IMR-90 (cell line): Measurements from ENCODE around the gene CELA2A.

Experiments used
- CTCF ChIP-seq: conservative IDR thresholded peaks from 2 replicates; pipeline ENCODE4 v1.5.1; 2012; ENCODE audit warnings: mild to moderate bottlenecking, low read depth, low read length, improper control_type of control experiment
- MAFK ChIP-seq: IDR thresholded peaks from 2 replicates; pipeline ENCODE4 v1.6.1; 2012; ENCODE audit warnings: low read depth, low read length, improper control_type of control experiment
- RAD21 ChIP-seq: IDR thresholded peaks from 2 replicates; pipeline ENCODE4 v1.6.1; 2012; ENCODE audit warnings: low read length, improper control_type of control experiment
- RFX5 ChIP-seq: IDR thresholded peaks from 2 replicates; pipeline ENCODE4 v1.8.0; 2012; ENCODE audit warnings: low read depth, mild to moderate bottlenecking, low read length, moderate library complexity
- SMC3 ChIP-seq: fragments of 150-350 bp; IDR thresholded peaks from 2 replicates; pipeline ENCODE4 v1.6.1; 2016; ENCODE audit warnings: low read depth, mild to moderate bottlenecking, antibody characterized with exemption, low read length, moderate library complexity

GRCh38 chr1:15513919-15514318 lies 57.4 kb downstream of the CELA2A start:
- TF ChIP-seq RAD21 (no peak), CTCF (no peak), MAFK (no peak), SMC3 (no peak), RFX5 (no peak)
